Left ventricle myocardium inferior (tissue), 1 donor: ENCODE results near the gene ZNF423. TPM values are rescaled to one million over a fixed set of nuclear protein-coding genes. Genes with fewer than 3 reads are reported as not detected.

Experiments
- DNase-seq: peaks from one replicate; pipeline ENCODE4 v3.0.0-alpha.2; 2020
- H3K27ac ChIP-seq: fragments of 200-600 bp; replicated peaks from 2 replicates; pipeline ENCODE4 v1.8.0; 2021
- H3K27me3 ChIP-seq: fragments of 200-600 bp; 2 replicates; pipeline ENCODE4 v1.8.0; 2021; ENCODE audit warnings: low read depth
- H3K36me3 ChIP-seq: fragments of 200-600 bp; 2 replicates; pipeline ENCODE4 v1.8.0; 2021
- H3K4me1 ChIP-seq: fragments of 200-600 bp; 2 replicates; pipeline ENCODE4 v1.8.0; 2021
- H3K4me3 ChIP-seq: fragments of 200-600 bp; 2 replicates; pipeline ENCODE4 v1.8.0; 2021; ENCODE audit warnings: mild to moderate bottlenecking, moderate library complexity
- H3K9me3 ChIP-seq: fragments of 200-600 bp; replicated peaks from 2 replicates; pipeline ENCODE4 v1.8.0; 2021
- intact Hi-C: fragments of 100-400 bp; cut with micrococcal nuclease; formaldehyde crosslinking; loops from one replicate; pipeline ENCODE4 v1.11.0; 2022
- total RNA-seq: library from RNA; stranded (reverse); fragmentation: NEBNext Ultra II Directional; extraction: Animal tissue kit (Norgen Biotek cat#: 25700); gene quantifications from one replicate; pipeline ENCODE4 v1.2.1, GENCODE V29; 2021
- TF ChIP-seq, protein P1 (sequence below): fragments of 200-600 bp; IDR thresholded peaks from 2 replicates; pipeline ENCODE4 v1.8.0; 2021; ENCODE audit warnings: antibody characterized with exemption, mild to moderate bottlenecking, borderline replicate concordance
- donor health status: DM: no; HTN: yes; CAD: no; lungs with severe emphysema.

Gene ZNF423
- total RNA-seq, 1 donor from 2014 or later = 8.6 TPM

DNA sequence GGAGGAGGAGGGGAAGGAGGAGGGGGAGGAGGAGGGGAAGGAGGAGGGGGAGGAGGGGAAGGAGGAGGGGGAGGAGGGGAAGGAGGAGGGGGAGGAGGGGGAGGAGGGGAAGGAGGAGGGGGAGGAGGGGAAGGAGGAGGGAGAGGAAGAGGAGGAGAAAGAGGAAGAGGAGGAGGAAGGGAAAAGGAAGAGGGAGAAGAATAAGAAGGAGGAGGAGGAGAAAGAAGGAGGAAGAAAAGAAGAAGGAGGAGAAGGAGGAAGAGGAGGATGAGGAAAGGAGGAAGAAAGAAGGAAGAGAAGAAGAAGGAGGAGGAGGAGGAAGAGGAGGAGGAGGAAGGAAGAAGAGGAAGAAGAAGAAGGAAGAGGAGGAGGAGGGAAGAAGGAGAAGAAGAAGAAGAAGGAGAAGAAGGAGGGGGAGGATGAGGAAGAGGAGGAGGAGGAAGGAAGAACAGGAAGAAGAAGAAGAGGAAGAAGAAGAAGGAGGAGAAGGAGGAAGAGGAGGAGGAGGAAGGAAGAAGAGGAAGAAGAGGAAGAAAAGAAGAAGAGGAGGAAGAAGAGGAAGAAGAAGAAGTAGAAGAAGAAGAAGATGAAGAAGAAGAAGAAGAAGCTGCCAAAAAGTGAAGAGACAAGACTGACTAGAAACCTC lies 378.5 kb downstream of the ZNF423 start:
- Histone ChIP-seq H3K4me3 (no peak overlapping the region), H3K9me3 (no peaks in the 10 kb centered on the region), H3K27me3 (peaks cover 9% of the 10 kb centered on the region), H3K4me1 (no peaks in the 10 kb centered on the region), H3K27ac (no peak overlapping the region), H3K36me3 (no peaks in the 10 kb centered on the region)
- DNase-seq = no peak
- TF ChIP-seq, protein P1, sequence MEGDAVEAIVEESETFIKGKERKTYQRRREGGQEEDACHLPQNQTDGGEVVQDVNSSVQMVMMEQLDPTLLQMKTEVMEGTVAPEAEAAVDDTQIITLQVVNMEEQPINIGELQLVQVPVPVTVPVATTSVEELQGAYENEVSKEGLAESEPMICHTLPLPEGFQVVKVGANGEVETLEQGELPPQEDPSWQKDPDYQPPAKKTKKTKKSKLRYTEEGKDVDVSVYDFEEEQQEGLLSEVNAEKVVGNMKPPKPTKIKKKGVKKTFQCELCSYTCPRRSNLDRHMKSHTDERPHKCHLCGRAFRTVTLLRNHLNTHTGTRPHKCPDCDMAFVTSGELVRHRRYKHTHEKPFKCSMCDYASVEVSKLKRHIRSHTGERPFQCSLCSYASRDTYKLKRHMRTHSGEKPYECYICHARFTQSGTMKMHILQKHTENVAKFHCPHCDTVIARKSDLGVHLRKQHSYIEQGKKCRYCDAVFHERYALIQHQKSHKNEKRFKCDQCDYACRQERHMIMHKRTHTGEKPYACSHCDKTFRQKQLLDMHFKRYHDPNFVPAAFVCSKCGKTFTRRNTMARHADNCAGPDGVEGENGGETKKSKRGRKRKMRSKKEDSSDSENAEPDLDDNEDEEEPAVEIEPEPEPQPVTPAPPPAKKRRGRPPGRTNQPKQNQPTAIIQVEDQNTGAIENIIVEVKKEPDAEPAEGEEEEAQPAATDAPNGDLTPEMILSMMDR = no peak
- intact Hi-C loops = no loop called here

DNA sequence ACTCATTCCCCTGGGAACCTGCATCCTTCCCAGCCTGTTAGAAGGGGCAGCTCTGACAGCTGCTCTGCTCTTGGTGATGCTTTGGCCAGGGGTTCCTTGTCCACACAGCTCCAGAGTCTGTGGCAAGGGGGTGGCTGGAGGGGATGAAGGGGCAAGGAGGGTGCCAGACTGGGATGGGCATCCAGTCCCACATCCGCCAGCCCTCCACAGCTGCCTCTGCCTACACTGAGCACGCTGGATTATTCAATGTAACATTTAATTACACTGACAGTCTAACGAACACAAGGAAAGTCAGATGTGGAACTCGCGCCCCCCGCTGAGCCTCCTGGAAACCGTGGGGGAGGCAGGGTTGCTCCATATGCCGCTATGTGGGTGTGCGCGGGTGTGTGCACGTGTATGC lies 381.2 kb downstream of the ZNF423 start:
- intact Hi-C loops = no loop called here
- H3K27me3 ChIP-seq = peaks cover 9% of the 10 kb centered on the region
- H3K4me3 ChIP-seq = no peak overlapping the region
- DNase-seq = no peak
- no peaks in the 10 kb centered on the region for H3K4me1 ChIP-seq
- no peaks in the 10 kb centered on the region for H3K36me3 ChIP-seq
- no peaks in the 10 kb centered on the region for H3K9me3 ChIP-seq
- no peak overlapping the region for H3K27ac ChIP-seq
- TF ChIP-seq, protein P1 = no peak

DNA sequence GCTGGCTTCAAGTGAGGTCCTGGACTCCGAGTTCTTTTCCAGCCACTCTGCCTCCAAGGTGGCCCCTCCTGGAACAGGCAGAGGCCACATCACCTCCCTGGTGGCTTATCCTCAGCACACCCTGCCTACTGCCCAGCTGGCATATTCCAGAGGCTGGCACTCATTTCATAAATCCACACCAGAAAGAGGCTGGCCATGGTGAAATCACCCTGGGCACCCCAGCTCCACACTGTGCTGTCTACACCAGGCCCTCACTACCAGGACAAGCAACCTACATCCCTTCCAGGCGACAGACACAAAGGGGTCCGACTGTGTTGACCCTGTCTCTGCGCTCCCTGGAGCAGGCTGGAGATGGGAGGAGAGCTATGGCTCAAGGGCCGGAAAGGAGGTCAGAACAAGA lies 382.1 kb downstream of the ZNF423 start:
- H3K27ac ChIP-seq = no peak overlapping the region
- TF ChIP-seq, protein P1 = no peak
- DNase-seq = no peak
- H3K4me3 ChIP-seq = no peak overlapping the region
- H3K36me3 ChIP-seq = no peaks in the 10 kb centered on the region
- H3K9me3 ChIP-seq = no peaks in the 10 kb centered on the region
- H3K27me3 ChIP-seq = peaks cover 9% of the 10 kb centered on the region
- intact Hi-C loops = no loop called here
- H3K4me1 ChIP-seq = no peaks in the 10 kb centered on the region

DNA sequence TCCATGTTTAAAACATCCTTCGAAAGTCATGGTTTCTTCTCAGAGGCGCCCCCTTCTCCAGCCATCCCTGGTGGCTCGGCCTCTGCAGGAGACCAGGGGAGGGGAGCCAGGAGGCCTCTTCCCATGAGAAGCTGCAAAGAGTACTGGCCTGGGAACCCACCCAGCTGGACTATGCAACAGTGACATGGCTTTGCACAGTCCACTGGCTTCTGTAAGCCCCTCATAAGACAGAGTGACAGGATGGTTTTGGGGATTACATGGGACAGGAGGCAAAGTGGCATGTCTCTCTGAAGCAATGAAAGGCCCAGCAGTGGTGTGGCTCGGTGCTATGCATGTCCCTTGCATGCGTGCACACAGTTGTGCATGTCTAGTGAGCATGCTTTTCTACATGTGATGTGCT lies 382.8 kb downstream of the ZNF423 start:
- no peak for DNase-seq
- intact Hi-C loops = no loop called here
- peaks cover 9% of the 10 kb centered on the region for H3K27me3 ChIP-seq
- no peak overlapping the region for H3K4me3 ChIP-seq
- no peaks in the 10 kb centered on the region for H3K36me3 ChIP-seq
- no peaks in the 10 kb centered on the region for H3K4me1 ChIP-seq
- H3K27ac ChIP-seq = no peak overlapping the region
- H3K9me3 ChIP-seq = no peaks in the 10 kb centered on the region
- TF ChIP-seq, protein P1 = no peak

DNA sequence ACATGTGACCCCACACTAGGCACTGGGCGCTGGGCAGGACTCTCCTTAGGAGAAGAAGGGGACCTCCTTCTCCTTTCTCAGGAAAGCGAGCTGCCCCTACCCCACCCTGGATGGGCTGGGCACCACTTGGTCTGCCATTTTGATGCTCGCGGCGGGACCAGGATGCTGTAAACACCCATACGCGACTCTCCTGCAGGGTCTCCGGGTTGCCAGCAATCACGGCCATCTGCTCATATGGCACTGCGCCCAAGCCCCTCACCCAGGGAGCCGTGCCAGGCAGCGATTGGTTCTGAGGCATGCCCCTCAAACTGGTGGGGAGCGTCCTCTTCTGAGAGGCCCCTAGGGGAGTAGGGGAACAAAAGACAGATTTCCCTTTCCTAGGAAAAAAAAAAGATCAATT lies 383.3 kb downstream of the ZNF423 start:
- TF ChIP-seq, protein P1 = no peak
- Histone ChIP-seq H3K27me3 (peaks cover 9% of the 10 kb centered on the region), H3K36me3 (no peaks in the 10 kb centered on the region), H3K27ac (no peak overlapping the region), H3K9me3 (no peaks in the 10 kb centered on the region), H3K4me3 (no peak overlapping the region), H3K4me1 (no peaks in the 10 kb centered on the region)
- intact Hi-C loops = no loop called here
- DNase-seq = no peak
